ENCODE data around the gene GPR148. TPM values are rescaled to one million over a fixed set of nuclear protein-coding genes. Genes with fewer than 3 reads are reported as not detected.

GPR148 gene
- total RNA-seq, 1 experiment from 2014 or later, result not detected

DNA sequence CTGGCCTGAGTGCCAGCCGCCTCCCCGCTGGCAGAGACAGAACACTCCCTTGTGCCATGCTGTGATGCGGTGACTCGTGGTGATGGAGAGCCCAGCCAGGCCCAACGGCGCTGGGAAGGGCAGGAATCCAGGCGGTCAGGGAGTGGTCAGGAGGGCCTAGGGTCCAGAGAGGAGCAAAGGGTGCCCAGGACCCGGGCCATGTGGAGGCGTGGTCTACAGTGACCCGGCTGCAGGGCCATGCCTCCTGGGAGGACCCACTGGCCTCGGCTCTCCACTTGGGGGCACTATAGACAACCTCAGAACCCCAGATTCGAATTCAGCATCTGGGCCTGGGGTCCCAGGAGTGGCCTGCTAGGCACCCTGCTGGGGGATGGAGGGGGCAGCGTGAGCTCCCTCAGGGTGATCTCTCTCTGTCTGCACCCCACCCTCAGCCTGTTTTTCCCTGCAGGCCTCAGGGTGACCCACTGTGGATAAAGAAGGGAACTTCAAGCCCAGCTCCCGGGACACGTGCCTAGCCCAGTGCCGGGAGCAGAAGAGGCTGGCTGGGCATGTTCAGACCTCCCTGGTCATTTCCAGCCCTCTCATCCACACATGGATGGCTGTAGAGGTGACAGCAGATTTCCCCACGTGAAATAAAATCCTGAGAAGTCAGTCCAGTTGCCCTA, 39.5 kb downstream of the GPR148 start:
- DNase-seq (ENCODE audit: low read depth), result no peak

DNA sequence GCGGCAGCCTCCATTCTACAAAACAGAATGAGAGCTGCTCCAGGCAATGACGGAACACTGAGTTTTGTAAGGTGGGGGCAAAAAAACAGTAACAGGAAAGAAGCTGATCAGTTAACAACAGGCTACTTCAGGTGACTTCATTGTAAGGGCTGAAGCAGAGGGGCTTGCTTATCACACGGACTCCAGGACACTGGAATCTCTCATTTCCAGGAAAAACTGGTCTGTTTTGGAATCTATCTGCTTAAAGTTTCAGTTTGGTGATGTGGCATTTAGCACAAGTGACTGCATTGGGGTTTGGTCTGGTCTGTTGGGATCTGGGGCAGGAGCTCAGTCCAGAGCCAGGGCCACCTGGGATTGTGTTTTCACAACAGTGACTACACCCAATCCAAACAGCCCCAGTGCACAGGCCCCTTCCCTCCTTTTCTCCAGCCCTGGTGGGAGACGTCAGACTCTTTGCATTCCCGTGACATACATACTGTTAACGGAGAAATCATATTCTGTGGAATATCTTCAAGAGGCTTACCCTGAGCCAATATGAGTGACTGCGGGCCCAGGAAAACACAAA, 40.6 kb downstream of the GPR148 start:
- no peak for DNase-seq (ENCODE audit: low read depth)

DNA sequence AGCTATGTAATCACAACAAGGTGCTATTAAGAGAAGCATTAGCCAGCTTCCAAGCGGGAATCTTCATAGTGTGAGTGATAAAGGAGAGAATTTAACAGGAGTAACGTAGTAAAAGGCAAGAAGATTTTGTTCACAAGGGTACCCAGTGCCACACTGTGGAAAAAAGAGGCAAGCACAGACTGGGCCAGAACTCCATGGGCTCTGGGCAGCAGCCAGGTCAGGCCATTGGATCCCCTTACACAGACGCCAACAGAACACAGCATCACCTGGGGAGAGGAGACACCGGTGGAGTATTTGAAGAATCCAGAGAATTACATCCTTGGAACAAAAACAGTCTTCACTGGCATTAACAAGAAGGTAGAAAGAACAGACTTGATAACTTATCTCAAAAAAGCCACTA, 47.7 kb downstream of the GPR148 start:
- DNase-seq (ENCODE audit: low read depth), result no peak

DNA sequence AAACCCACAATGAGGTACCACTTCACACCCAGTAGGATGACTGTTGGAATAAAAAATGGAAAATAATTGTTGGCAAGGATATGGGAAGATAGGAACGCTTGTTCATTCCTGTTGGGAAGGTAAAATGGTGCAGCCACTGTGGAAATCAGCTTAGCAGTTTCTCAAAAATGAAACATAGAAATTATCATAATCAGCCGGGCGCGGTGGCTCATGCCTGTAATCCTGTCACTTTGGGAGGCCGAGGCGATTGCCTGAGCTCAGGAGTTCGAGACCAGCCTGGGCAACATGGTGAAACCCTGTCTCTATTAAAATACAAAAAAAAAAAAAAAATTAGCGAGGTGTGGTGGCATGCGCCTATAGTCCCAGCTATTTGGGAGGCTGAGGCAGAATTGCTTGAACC, 49.9 kb downstream of the GPR148 start:
- DNase-seq (ENCODE audit: low read depth), result no peak

Other genes with a start within 250 kb of the GPR148 start
- 0.31 and 0.33 TPM in 2 replicates for gene POTEI, start 219.7 kb upstream of the GPR148 start, total RNA-seq (2014; rRNA removed; shearing (Covaris generic))
- gene CFC1B, start 207.8 kb upstream of the GPR148 start, total RNA-seq (2014; rRNA removed; shearing (Covaris generic)), result not detected in 2 replicates
- not detected in 2 replicates for gene CFC1, start 129.5 kb upstream of the GPR148 start, total RNA-seq (2014; rRNA removed; shearing (Covaris generic))
- not detected in 2 replicates for gene POTEJ, start 117.6 kb upstream of the GPR148 start, total RNA-seq (2014; rRNA removed; shearing (Covaris generic))
- not detected in 2 replicates for gene AMER3, start 26.5 kb downstream of the GPR148 start, total RNA-seq (2014; rRNA removed; shearing (Covaris generic))
- 0.72 and 1.2 TPM in 2 replicates for gene ARHGEF4, start 107.8 kb downstream of the GPR148 start, total RNA-seq (2014; rRNA removed; shearing (Covaris generic))